NCI-H524 treated with DMSO at 0.1 percent for 48 hours (cell line): ENCODE measurements around the gene FAM120B.

ENCODE experiments used
- DNase-seq: peaks from one replicate; lab custom pipeline; 2025; lab: John Stamatoyannopoulos, UW

FAM120B gene

DNA sequence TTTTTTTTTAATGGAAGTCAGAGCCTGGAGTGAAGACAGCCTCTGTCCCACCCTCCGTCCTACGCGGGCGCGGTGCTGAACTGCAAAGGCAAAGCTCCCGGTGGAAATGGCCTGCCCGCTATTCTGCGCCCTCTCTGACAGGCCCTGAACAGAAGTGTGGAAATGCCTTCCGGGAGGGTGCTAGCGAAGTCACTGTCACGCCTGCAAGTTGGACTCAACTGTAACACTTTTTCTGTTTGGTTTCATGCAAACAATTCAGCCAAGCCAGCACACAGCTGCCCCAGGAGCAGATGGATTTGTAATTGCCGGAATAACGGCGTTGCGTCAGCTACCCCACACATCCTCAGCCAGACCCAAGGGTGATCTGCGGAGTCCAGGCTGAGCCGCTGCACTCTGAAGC, 138.9 kb downstream of the FAM120B start:
- no peak for DNase-seq

DNA sequence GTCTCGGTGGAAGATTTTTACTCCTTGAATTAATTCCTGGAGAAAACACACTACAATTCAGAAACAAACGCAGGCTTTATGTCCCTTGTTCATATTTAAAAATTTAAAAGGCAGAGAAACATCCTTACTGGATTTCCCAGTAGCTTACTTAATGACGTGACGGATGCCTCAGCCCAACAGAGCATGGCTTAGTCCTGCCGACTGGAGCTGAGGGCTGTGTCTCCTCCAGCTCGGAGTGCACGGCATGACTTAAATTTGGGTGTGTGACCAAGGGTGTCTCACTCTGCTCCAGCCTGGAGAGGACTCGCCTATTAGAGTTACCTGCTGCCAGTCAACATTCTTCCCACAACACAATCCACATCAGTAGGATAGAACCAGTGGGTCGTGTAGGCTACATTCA, 139.4 kb downstream of the FAM120B start:
- DNase-seq, result no peak

DNA sequence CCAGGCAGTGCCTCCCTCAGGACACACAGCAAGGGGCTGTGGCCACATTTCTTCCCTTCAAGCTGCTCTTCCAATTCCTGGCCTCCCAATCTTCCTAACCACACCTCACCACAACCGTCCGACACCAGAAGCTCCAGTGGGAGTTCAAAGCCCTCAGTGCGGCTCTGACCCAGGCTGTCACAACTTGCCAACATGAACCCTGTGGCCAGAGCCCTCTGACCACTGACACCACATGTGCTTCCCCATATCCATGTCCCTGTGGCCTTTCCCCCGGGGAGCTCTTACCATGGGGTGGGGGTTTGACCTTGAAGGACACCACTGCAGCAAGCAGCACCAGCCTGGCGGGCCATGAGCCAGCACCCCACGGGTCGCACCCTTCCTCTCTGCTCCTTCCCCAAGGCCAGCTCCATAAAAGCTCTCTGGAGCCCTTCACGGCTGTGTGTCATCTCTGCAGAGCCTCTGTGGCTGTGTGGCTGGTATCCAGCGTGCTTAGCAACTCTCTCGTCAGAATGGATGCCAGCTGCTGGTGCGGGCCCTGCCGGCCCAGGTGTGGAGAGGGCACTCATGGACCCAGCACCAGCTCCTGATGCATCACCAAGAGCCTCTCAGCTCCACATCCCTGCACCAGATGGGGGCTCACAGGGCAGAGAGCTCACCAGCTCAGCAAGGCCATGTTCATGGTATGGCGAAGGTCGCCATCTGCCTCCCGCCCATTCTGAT, 140.4 kb downstream of the FAM120B start:
- DNase-seq, result no peak

DNA sequence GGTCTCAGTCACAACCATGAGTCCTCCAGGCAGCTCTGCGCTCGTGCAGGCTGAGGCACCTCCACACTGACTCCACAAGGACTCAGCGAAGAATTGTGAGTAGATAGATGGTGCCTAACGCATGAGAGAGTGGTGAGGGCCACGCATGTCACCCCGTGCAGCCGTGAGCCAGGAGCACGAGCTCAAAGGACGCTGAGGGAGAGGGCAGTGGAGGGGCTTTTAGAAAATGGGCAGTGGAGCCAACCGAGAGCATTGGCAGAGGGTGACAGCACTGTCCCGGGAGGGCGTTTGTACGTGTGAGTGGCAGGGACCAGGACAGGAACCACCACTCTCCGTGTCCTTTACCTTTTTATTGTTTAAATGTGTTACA, 141.0 kb downstream of the FAM120B start:
- DNase-seq, result no peak

DNA sequence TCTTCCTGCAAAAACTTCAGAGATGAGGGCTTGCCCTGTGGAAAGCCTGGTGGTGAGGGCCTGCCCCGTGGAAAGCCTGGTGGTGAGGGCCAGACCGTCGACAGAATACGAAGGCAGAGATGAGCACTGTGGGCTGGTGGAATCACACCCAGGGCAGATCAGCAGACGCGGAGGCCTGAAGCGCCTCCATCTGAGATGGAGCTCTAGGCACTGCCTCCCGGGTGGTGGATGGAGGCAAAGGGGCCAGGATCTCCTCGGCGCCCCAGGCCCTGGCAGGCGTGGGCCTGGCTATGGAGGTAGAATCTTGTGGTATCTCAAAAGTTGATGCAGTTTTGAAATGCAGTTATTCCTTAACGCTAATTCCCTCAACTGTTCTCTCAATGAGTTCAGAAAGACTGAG, 141.8 kb downstream of the FAM120B start:
- no peak for DNase-seq

DNA sequence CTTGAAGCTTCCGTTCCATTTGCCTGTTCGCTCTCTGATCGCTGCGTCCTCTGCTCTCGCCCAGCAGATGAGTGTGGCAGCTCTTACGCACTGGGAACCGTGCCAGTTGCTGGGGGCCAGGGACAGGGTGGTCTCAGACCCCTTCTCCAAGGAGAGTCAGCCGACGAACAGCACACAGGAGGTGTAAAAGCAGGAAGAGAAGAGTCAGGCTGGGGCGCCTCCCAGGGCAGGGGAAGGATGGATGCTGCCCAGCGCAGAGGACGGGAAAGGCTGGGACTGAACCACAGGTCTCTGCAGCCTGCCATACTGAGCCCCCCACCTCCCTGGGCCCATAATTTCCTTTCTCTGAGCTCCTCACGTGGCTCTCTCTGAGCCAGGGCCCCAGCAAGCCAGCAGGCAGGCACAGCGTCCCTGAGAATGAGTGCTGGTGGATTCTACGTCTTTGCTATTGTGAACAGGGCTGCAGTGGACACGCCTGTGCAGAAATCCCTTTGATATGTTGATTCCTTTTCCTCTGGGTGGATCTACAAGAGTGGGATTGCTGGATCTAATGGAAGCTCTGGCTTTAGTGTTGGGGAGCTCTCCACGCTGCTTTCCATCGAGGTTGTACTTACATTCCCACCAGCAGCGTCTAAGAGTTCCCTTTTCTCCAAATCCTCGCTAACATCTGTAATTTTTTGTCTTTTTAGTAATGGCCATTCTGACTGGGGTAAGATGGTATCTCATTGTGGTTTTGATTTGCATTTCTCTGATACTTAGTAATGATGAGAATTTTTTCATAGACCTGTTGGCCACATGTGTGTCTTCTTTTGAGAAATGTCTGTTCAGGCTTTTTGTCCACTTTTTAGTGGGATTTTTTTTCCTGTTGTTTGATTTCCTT, 142.4 kb downstream of the FAM120B start:
- no peak for DNase-seq

DNA sequence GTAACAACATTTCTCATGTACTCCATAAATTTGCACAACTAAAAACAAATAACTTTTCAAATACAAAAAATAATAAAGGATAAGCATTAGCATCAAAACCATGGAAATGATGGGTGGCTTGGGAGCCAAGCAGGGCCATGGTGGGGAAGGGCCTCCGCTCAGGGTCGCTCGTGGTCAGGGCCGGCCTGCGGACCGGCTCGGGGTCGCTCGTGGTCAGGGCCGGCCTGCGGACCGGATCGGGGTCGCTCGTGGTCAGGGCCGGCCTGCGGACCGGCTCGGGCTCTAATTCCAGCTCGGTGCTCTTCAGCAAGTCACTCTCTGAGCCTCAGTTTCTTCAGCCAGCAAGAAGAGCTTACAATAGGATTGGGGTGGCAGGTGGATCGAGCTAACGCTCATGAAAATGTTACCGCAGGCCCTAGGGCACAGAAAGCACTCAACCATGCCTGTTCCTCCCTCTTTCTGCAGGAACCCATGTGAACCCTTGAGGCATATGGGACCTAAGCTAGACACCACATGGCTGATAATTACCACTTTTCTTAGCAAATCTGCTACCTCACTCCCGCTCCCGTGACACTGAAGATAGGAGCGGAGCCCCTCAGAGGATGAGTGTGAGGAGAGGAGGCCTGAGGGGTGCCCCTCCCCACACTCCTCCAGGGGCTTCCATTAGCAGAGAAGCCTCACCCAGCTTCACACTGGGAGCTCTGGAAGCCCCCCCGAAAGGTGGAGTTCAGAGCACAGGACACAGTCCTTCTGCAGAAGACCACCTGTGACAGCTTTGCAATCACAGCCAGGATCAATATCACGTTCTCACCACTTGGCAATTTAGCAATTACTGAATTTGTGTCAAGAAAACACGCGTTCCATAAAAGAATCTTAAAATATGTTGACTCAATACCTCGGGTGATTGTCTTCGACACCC, 143.5 kb downstream of the FAM120B start:
- no peak for DNase-seq

DNA sequence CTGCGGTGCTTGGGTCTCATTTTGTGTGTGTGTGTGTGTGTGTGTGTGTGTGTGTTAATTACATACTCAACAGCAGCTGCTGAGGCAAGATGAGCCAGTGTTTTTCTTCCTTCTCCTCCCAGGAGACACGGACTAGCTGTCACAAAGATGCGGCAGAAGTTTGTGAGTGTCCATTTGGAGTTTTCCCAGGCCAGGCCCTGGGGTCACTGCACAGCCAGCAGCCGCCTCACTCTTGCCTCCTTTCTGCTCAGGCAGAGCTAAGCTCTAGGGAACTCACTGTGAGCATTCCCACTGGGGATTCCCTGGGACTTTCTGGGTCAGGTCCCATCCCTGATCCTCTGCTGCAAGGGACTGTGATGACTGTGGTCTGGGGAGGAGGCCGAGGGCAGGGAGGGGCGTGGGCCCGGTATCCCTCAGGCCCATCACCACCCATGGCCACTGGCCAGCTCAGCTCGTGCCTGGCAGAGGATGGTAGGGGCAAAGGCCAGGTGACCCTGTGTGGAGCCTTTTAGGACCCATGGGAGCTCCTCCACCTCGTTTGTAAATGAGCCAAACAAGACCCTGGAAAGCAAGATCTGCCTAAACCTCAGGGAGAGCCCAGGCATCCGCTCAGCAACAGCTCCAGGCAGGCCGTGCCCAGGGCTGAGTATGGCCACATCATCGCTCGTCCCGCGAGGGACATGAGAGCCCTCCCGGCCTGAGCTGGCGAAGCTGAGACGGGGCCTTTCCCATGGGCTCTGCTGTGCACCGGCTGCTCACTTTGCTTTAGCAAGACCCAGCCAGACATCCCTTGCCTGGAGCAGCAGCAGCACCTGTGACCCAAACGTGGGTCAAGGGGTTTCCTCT, 144.6 kb downstream of the FAM120B start:
- no peak for DNase-seq

DNA sequence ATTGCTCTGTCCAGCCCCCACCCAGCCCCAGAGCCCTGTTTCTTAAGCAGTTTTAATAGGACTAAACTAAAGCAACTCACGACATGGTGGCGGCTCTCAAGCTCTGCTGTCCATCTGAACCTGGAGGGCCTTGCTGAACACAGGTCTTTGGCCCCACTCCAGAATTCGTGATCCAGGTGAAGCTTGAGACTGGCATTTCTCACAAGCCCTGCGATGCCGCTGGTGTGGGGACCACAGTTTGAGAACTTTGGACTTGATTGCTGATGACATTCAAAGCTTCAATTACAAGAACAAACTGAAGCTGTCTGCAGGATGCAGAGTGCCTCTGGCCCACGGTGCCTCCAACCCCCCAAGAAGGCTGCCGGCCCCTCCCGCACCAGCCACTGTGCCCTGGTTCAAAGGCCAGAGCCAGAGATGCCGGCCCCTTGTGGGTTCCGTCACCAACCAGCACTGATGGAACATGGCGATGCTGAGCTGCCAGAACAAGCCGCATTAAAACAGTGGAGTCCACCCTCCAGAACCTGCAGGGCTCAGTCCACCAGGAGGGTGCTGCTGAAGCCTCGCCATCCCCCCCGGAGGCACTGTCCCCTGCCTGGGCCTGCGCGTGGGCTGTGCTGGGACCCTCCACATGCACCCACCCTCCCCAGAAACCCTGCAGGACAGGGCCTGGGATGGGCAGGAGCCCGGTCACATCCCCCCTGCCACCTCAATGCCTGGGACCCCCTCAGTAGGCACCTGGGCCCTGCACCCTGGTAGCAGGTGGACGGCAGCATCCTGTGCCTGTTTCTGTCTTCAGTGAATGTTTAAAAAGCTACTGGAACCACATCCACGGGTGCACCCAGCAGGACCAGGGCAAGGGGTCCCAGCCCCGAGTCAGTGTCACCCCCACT, 145.4 kb downstream of the FAM120B start:
- DNase-seq, result no peak

DNA sequence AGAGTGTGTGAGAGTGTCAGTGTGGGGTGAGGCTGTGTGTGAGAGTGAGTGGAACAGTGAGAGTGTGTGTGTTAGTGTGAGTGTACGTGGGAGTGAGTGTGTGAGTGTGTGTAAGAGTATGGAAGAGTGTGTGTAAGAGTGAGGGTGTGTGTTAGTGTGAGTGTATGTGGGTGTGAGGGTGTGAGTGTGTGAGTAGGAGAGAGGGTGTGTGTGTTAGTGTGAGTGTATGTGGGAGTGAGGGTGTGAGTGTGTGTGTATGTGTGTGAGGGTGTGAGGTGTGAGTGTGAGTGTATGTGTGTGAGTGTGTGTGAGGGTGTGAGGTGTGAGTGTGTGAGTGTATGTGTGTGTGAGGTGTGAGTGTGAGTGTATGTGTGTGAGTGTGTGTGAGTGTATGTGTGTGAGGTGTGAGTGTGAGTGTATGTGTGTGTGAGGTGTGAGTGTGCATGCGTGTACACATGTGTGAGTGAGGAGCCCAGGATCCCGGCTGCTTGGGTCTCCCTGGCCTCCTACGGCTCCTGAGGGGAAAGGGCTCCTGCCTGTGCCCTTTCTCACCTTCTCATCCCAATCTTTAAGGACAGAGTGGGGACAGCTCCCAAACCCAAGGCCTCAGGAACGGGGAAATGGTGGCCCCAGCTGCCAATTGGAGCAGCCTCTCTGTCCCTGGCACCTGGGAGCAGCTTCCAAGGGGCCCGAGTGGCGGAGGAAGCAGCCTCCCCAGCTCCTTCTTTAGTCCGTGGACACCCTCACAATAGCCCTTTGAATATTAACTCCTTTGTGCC, 146.4 kb downstream of the FAM120B start:
- no peak for DNase-seq

DNA sequence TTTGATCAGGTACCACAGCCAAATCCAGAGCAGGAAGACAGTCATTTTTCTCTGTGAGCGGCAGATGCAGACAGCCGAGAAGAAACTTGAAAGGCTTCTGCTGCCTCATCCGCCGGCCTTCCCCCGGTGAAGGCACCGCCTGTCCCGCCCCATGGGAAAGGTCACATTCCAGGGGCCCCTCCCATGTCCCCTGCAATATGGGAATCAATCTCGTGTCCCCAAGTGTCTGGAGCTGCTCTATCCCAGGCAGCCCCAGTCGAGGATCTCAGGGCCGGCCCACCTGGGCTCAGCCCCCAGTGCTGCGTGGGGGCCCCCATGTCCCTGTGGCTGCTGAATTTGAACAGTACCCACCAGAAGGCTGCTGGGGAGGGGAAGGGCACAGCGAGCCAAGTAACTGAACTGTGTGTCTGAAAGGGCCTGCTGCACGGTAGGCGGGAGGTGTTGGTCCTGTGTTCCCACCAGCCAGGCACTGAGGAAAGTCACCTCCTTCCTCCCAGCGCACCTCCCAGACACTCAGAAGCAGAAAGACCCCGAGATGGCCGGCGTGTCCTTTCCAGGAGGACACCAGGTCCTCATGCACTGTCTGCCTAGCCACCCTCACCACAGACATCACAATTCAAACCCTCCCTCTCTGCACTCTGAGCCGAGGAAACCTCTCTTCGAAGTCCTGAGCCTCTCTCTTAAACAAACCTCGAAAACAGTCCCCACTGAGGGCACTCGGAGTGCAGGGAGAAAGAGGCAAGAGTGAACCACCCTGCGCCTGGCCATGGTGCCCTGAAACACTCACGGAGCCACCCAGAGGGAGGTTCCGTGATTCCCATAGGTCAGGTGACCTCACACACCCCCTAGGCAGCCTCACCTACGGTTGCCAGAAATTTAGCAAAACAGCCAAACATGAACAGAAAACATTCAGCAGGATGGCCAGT, 147.3 kb downstream of the FAM120B start:
- no peak for DNase-seq

DNA sequence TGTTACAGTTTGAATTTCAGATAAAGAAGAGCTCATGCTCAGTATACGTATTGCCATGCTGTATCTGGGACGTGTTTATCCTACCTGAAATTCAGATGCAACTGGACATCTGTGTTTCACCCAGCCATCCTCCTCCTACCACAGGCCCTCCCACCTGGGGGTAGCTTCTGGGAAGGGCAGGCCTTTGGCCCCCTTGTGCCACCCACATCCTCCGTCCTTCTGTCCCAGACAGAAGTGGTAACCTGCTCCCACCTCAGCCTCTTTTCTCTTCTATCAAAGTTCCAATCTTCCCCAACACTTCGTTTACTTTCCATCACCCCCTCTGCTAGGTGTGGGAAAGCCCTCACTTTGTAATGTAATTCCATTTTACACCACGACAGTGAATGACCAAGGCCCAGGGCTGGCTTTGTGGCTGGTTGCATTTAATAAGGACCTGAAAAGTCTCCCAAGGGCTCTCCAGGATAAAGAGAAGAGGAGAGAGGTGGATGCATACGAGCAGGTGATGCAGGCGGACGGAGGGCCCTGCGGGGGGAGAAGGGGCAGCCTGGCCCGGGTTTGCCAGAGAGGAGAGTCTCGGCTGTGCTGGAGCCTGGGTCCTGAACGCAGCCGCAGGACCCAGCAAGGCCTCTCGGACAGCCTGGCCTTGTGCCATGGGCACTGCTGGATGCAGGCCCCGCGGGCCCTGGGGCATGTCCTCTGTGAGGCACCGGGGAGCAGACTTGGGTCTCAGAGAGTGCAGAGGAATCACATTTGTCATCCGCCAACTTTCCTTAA, 148.1 kb downstream of the FAM120B start:
- no peak for DNase-seq

DNA sequence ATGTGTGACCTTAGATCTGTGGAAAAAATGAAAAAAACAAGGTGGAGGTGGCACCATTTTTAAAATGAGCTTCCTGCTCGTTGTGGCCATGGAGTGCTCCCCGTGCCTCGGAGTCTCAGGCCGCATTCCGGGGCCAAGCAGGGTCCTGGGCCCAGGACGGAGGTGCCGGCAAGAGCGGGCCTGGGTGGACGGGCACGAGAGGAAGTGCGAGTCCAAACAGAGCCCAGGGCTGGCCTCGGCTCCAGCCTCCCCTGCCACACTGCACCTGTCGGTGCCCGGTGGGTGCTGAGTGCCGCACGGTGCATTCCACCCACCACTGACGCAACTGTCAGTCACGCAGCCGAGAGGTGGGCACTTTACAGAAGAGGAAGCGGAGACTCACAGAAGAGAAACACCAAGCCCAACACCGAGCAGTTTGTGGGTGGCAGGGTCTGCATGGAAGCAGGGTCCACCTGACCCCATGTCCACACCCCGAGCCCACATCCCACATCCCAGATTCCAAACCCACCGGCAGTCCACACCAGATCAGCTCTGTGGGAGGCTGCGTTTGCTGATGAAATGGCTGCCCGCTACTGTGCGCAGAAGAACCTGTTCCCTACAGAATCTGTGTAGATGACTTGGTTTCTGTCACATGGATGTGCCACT, 148.9 kb downstream of the FAM120B start:
- no peak for DNase-seq

DNA sequence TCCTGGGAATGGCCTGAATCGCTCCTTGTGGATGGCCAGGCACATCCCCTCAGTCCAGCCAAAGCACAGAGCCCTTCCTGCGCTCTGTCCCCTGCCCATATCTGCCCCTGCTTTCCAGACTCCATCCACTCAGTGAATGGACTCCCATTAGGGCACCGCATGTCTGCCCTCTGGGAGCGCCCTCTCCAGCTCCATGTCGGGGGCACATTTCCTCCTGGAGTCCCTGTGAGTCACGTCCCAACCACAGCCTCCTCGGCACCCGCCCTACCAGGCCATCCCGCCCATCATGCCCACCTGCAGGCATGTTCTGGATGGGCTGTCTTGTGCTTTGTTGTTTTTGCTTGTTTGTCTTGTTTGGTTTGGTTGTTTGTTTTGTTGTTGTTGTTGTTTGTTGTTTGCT, 149.8 kb downstream of the FAM120B start:
- DNase-seq, result no peak
